Central memory CD4-positive, alpha-beta T cell (primary cell): ENCODE data around the gene PTPN13.
"Not testable (repeated sequence)": the region's sequence is repeated elsewhere in the genome, so short reads cannot be mapped to it uniquely, and the experiment has no call there.

Experiments
- DNase-seq: peaks from one replicate; pipeline ENCODE4 v3.0.0; 2022

PTPN13 gene

DNA sequence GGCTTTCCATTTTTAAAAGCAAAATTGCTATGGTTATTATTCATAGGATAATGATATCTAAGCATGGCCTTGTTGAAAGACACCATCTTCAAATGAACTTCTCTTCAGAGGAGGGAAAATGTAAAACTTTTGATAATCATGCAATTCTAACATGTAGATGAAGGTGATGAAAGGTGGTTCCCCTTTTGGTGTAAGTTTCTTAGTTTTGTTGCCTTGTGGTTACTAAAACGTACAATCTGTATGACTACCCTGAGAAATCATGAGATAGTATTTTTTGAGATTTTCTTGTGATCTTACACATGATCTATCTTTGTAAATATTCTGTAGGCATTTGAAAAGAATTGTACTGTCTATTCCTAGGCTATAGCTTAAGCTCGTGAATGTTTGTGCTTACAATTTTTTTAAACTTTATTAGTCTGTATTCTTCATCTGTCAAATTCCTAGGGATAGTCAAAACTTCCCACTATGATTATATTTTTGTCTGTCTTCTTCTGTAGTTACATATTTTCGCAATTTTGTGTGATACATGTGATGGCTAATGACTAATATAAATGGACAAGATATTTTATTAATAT, 47.5 kb downstream of the PTPN13 start:
- no peak for DNase-seq

DNA sequence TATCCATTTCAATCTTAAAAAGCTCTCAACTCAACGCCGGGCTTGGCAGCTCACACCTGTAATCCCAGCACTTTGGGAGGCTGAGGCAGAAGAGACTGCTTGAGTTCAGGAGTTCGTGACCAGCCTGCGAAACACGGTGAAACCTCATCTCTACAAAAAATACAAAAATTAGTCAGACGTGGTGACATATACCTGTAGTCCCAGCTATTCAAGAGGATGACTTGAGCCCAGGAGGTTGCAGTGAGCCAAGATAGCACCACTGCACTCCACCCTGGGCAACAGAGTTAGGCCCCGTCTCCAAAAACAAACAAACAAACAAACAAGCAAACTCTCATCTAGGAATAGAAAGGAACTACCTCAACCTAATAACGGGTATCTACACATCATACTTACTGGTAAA, 50.8 kb downstream of the PTPN13 start:
- no peak for DNase-seq

DNA sequence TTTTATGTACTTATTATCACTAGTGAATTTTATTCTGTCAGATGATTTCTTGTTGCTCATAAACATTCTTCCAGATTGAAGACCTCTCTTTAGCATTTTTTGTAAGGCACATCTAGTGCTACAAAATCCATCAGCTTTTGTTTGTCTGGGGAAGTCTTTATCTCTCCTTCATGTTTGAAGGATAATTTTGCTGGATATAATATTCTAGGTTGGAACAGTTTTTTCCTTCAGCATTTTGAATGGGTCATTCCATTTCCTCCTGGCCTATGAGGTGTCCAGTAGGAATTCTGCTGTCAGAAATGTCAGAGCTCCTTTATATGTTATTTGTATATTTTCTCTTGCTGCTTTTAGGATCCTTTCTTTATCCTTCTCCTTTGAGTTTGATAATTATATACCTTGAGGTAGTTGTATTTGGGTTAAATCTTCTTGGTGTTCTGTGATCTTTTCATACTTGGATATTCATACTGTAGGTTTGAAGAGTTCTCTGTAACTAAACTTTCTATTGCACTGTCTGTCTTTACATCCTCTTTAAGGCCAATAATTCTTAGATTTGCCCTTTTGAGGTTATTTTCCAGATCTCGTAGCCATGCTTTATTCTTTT, 58.3 kb downstream of the PTPN13 start:
- no peak for DNase-seq

DNA sequence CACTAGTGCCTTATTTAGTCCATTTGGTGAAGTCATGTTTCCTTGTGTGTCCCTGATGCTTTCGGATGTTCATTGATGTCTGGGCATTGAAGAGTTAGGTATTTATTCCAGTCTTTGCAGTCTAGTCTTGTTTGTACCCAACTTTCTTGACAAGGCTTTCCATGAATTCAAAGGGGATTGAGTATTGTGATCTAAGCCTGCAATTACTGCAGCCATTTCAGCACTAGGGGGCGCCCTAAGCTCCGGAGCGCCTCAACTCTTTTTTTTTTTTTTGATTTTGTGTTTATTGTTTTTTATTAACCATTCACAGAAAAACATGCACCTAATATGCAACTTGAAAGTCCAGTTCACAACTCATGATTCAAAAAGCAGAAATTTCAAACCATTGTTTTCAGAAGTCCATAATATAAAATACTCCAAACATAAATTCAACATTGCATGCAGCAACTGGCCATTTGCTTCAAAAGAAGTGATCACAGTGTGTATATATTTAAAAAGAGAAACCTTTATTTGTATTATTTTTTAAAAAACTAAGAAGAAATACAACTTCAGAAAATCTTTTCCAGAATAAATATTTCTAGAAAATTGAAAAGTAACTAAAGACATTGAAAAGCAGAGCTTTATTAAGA, 59.2 kb downstream of the PTPN13 start:
- DNase-seq: no peak

DNA sequence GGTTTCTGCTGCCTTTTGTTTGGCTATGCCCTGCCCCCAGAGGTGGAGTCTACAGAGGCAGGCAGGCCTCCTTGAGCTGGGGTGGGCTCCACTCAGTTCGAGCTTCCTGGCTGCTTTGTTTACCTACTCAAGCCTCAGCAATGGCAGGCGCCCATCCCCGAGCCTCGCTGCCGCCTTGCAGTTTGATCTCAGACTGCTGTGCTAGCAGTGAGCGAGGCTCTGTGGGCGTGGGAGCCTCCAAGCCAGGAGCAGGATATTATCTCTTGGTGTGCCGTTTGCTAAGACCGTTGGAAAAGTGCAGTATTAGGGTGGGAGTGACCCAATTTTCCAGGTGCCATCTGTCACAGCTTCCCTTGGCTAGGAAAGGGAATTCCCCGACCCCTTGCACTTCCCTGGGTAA, 62.7 kb downstream of the PTPN13 start:
- not testable (repeated sequence) for DNase-seq

DNA sequence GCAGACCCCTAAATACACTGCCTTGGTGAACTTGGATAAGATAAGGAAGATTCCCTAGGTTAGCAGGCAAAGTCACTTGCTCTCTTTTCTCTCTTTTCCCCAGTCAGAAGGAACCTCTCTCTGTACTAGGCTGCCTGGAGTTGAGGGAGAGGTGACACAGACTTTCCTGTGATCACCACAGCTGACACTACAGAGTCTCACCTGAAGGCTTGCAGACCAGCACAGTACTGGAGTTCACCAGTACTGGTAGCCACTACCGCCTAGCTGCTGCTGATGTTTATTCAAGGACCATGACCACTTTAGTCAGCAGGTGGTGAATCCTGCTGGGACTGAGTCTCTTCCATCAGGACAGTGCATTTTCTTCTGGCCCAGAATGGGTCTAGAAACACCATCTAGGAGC, 63.3 kb downstream of the PTPN13 start:
- no peak for DNase-seq

DNA sequence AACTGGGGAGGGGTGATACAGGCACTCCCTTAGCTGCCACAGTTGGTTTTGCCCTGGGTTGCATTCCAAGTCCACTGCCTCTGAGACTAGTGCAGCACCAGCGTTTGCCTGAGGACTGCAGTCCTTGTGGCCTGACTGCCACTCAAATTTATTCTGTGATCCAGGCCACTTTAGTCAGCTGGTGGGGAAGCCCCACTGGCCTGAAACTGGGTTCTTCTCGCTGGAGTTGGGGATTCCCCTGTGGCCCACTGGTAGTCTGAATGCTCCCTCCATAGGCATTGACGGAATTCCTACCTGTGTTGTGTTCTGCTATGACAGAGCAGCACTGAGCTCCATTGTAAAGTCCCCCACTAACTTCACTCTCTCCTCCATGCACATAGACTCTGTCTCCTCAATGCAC, 63.8 kb downstream of the PTPN13 start:
- DNase-seq: no peak

DNA sequence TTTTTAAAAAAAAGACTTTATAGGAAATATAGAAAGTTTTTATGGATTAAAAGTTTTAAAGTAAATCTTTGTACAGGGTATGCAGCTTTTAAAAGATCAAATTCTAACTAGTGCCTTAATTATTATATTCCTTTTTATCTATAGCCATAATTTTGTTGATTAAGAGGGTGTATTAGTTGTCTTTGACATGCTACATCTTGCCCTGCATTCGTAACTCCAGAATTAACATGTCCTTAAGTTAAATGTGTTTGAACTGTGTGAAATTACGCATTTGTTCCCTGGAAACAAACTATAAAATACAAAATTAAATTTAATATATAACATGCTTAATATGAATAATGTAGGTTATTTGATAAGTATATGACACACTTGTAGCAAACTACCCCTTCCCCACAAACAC, 66.3 kb downstream of the PTPN13 start:
- DNase-seq: no peak

DNA sequence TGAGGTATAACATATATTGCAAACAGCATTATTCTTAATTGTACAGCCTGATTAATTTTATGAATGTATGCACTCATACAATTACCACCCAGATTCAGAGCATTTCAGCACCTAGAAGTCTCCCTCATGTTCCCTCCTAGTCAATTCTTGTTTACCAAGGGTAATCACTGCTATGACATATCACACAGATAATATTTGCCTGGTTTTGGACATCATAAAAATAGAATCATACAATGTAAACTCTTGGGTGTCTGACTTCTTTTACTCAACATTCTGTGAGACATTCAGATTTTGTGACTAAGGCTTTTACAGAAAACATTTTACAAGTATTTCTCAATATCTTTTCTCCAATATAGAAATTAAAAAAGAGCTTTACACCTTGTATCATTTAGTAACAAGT, 66.9 kb downstream of the PTPN13 start:
- no peak for DNase-seq

DNA sequence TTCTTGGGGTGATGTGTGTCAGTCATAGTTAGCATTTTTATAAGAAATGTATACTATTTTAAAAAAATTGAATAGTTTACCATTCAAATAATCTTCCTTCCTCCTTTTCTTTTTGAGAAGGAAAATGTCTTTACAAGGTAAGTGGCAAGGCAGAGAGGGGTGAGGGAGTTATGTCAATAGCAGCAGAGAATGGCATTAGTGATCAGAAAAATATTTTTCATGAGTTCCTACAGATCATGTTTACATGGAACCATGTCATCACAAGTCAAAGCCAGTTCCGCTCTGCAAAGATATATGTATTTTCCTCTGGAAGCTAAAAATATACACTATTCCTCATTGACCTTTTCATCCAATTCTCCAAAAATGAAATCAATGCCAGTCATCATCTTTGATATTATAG, 67.3 kb downstream of the PTPN13 start:
- DNase-seq: no peak

DNA sequence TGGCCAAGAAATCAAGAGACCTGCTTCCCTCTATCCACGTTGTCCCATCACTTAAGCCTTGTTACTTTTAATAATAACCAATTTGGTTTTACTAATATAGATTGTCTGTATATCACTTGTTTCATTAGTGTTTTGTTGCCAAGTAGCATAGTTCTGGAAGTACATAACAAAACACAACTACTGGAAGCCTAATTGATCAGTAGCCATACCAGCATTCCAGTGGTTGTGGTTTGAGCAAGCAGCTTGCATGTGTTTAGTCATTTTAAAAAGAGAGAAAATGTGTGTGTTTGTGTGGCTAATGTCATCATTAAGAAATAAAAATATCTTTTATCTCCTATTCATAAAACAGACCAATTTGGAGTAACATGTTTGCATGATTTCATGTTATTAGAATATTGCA, 70.8 kb downstream of the PTPN13 start:
- no peak for DNase-seq

DNA sequence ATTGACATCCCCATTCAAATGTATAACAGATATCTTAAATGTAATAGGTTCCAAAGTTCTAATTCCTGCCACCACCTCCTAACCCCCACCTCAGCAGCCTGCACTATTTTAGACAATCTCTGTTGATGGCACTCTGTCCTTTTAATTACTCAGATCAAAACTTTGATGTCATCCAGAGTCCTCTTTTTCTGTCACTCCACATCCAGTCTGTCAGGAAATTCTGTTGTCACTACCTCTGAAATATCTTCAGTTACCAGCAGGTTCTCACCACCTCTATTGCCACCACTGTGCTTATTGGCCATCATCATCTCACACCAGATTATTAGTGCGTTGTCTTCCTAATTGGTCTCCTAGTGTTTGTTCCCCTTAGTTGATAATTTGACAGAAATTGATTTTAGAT, 76.2 kb downstream of the PTPN13 start:
- no peak for DNase-seq

DNA sequence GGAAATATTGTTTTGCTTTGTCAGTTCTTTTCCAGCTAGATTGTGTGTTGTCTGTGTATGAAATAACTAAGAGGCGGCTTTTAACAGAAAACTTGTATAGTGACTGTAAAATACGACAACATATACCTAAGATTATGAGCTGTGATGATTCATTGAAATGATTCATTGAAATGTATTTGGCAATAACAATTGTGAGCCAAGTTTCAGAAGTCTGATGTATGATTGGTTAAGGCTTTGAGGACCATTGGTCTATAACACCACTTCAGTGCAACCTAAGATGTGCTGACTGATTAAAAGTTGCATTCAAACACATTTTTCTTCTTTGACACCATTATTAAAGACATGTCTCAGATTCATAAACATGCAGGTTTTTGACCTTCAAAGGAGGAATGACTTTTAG, 76.6 kb downstream of the PTPN13 start:
- no peak for DNase-seq

DNA sequence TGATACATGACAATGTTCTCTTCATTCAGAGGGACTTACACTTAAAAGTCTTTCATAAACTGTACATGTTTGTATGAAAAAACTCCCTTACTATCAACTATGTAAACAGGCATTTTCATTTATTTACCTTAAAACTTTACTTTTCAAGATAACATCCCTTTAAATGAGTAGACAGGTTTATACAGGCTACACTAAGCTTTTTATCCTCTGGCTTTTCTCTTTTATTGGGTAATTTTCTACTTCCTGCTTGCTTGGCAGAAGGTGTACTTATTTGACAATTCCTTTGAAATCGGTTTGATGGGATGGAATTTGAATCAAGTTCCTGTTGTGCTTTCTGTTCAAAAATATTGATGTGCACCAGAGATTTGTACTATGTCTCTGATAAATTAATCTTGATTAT, 81.4 kb downstream of the PTPN13 start:
- DNase-seq: no peak

DNA sequence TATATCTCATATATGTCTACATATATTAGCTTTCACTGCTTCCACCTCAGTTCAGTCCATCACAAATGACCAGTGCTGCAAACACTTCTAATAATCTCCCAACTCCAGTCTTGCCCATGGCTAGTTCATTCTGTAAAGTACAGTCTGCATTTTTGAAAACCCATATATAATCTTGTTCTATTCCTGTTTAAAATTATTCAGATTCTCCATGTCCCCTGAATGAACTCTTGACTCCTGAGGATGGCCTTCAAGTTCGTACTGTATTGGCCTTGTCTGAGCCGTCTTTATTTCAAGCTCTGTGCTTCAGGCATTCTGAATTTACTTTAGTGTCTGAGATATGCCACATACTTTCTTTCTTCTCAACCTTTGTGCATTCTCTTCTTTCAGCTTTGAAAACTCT, 84.7 kb downstream of the PTPN13 start:
- DNase-seq: no peak

DNA sequence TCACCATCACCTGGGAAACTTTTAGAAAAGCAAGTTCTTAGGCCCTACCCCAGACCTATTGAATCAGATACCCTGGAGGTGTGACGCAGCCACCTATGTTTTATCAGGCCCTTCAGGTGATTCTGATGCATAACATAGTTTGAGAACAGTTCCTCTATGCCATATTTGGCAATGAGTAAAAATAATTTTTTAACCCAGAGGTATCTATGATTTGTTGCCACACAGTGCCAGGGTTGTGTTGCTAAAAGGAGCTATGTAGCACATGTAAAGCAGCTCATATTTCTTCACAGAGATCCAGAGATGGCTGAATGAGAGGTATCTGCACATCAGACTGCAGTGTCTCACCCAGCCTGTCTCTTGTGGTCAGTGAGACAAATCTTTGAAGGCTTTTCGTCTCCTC, 85.3 kb downstream of the PTPN13 start:
- DNase-seq: no peak

DNA sequence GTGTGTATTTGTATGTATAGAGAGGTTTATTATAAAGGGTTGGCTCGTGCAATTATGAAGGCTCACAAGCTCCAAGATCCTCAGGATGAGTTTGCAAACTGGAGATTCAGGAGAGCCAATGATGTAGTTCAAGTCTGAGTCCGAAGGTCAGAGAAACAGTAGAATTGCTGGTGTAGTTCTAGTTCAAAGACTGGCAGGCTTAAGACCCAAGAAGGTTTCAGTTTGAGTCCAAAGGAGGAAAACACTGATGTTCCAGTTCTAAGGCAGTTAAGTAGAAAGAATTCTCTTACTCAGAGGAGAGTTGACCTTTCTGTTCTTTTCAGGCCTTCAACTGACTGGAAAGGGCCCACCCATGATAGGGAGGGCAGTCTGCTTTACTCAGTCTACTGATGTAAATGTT, 89.1 kb downstream of the PTPN13 start:
- no peak for DNase-seq

DNA sequence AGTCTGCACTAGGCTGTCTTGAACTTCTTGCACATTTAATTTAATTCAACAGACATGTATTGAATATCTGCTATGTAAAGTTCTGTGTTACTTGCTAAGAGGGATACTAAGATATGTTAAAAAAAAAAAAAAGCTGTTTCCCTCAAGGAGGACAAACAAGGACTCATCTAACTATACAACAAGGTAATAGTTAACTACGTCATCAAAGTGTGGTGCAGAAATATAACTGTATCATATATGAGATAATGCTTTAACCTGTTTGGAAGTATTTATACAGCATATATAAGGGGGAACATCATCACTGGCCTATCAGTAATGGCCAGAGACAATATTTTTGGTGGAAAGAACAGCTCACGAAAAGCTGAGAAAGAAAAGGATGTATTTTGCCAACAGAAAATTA, 89.9 kb downstream of the PTPN13 start:
- DNase-seq: no peak

DNA sequence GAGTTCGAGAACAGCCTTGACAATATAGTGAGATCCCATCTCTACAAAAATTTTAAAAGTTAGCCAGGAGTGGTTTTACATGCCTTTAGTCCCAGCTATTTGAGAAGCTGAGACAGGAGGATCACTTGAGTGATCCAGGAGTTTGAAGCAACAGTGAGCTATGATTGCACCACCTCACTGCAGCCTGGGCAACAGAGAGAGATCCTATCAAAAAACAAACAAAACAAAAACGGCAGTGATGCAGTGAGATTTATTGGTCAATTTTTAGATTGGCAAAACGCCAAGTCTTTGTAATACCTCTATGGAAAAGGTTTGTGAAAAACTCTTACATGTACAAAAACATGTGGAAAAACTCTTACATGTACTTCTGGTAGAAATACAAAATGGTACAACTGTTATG, 91.3 kb downstream of the PTPN13 start:
- DNase-seq: no peak

DNA sequence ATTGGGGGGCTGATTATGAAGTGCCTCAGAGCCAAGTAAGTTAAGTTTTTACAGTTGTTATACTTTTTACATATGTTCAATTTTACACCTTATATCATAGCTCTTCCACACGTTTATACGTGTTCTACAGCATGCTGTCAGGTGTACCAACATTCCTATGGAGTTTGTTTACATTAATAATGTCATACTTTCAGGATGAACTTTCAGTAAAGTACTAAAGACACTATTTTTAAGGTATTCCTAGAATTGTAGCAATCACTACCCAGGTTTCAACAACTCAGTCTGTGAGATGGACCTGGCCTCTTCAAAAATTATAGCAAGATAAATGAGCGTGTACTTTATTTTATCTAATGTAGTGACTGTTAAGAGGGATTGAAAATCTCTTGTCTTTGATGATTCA, 92.6 kb downstream of the PTPN13 start:
- DNase-seq: no peak

DNA sequence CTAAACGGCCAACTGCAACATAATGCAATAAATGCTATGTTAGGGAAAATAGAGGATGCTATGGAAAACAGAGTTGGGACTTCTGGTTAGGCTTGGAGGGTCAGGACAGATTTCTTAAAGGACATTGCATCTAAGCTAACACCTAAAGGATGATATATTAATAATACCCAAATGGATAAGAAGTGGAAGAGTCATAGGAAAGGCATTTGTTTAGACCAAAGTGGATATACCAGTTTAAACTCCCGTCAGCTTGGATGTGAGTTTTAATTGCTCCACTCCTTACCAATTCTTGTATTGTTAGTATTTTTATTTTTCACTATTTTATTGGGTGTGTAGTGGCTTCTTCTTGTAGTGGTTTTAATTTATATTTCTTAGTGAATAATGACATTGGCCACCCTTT, 93.9 kb downstream of the PTPN13 start:
- no peak for DNase-seq

DNA sequence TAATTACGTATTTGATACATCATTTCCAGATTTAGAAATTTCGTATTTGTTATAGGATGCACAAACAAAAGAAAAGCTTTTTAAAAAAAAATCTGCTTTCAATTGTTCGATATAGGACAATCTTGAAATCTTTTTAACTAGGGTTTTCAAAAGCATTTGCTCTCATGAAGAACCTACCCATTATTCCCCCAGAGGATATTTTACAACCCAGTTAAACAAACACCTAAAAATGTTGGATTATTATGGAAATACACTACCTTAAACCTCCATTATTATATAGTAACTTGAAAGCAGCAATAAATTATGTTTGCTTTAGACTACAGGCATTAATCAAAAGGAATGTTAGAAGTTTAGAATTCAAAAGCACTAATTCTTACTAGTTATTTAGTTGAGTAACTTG, 110.5 kb downstream of the PTPN13 start:
- DNase-seq: no peak

DNA sequence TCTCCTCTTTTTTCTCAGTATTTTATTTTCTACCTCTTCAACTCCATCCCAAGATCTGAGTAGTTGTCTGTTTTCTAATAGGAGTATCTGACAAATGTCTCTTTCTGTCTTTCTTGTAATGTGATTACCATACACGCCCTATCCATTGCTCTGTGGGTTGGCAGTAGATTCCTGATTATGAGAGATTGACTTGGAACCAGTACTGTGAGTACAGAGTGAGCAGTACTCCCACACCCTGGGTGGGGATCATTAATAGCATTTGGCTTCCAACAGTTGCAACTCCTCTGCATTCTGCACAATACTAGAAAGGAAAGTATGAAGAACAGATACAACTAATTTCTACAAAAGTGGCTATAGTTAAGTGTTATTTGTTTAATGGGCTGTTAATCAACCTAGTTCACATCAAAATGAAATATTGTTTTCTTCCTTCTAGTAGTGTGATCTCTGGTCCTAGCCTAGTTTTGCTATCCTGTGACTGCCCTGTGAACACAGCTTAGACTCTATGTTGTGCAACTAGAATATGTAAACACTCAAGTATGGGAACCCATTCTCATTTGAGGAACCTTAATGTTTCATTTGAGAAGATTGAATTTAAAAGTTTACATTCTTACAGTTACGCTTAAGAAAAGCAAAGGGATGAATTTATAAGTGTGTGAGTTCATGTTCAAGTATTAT, 112.9 kb downstream of the PTPN13 start:
- DNase-seq: no peak

DNA sequence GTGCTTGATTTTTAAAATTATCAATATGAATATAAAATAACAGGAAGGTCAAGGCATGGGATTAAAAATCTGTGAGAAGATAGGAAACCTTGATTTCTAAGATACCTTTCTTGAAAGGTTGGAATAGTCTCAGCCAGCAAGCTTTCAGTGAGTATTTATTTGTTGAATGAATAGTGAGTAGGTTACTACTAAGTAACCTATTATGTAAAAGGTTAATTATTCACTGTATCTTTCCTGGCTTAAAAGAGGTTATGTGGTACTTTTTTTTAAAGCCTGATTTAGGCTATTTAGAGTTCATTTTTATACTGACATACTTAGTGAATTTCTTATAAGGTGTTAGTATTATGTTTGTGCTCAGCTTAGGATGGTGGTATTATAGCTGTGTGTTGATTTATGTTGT, 123.5 kb downstream of the PTPN13 start:
- no peak for DNase-seq
